Camera-type eye (tissue), 1 donor: ENCODE results near the gene IFT52. TPM values are rescaled to one million over a fixed set of nuclear protein-coding genes. Genes with fewer than 3 reads are reported as not detected.

Source experiments
- total RNA-seq: library from RNA; depleted of rRNA; stranded (reverse); fragments of >200 nt; gene quantifications from one replicate; pipeline ENCODE4 v1.2.3, GENCODE V29; 2014

Gene IFT52
- total RNA-seq: 38.3 TPM

GRCh38 chr20:43590392-43591303, at the start of gene IFT52:
TSS of gene IFT52 (plus strand) at chr20:43590937. CDS start at chr20:43594699, 3,762 bp downstream.

GRCh38 chr20:43558412-43559146, 32.2 kb upstream of the IFT52 start, which contains the start of gene SGK2:
TSS of gene SGK2 (plus strand) at chr20:43559027. CDS start at chr20:43566496, 7,469 bp downstream.

GRCh38 chr20:43666376-43667328, 75.9 kb downstream of the IFT52 start, which contains the start of gene MYBL2:
TSS of gene MYBL2 (plus strand) at chr20:43667114. CDS start at chr20:43667284, 170 bp downstream.

Other genes with a start within 250 kb of the IFT52 start
- 156 TPM for gene SRSF6, start 133.0 kb upstream of the IFT52 start, total RNA-seq
- 34.6 TPM for gene L3MBTL1, start 83.2 kb upstream of the IFT52 start, total RNA-seq
- 3.0 TPM for gene SGK2, start 31.9 kb upstream of the IFT52 start, total RNA-seq
- 4.8 TPM for gene MYBL2, start 76.2 kb downstream of the IFT52 start, total RNA-seq
- gene GTSF1L, start 136.1 kb downstream of the IFT52 start, total RNA-seq: not detected